Muscle of arm (tissue), 12 donors: ENCODE measurements around the gene FOXJ3. TPM values are rescaled to one million over a fixed set of nuclear protein-coding genes. Genes with fewer than 3 reads are reported as not detected.

Source experiments
- DNase-seq: peaks from one replicate; pipeline ENCODE4 v3.0.0-alpha.2; 2013
- polyA plus RNA-seq, 12 donors: library from polyadenylated mRNA; unstranded; fragments of 120-200 nt; gene quantifications; one replicate each; pipeline ENCODE4 v1.2.1, GENCODE V29; 2013; ENCODE audit not compliant: insufficient read length in 12 of 12

The FOXJ3 gene
- polyA plus RNA-seq, 12 donors: 33.6 to 69.1 (median 38.9) TPM; not detected in 1

GRCh38 chr1:42192106-42192505 is 142.9 kb downstream of the FOXJ3 start:
- DNase-seq: no peak

- no peak for DNase-seq
These were observed 143.7 kb downstream of the FOXJ3 start for GRCh38 chr1:42191319-42191718.

GRCh38 chr1:42189931-42190853 is 144.8 kb downstream of the FOXJ3 start:
- DNase-seq: no peak

GRCh38 chr1:42186152-42186551 is 148.9 kb downstream of the FOXJ3 start:
- DNase-seq: no peak

GRCh38 chr1:42184616-42185015 is 150.4 kb downstream of the FOXJ3 start:
- DNase-seq: no peak

- no peak for DNase-seq
These were observed 151.1 kb downstream of the FOXJ3 start for GRCh38 chr1:42183957-42184268.

- DNase-seq: no peak
These were observed 151.7 kb downstream of the FOXJ3 start for GRCh38 chr1:42183210-42183956.

- DNase-seq: no peak
These were observed 153.3 kb downstream of the FOXJ3 start for GRCh38 chr1:42181687-42182086.

GRCh38 chr1:42179900-42180329 is 155.1 kb downstream of the FOXJ3 start:
- DNase-seq: no peak

- DNase-seq: no peak
These were observed 155.8 kb downstream of the FOXJ3 start for GRCh38 chr1:42179275-42179674.

- no peak for DNase-seq
These were observed 156.8 kb downstream of the FOXJ3 start for GRCh38 chr1:42178249-42178648.

GRCh38 chr1:42177541-42177981 is 157.5 kb downstream of the FOXJ3 start:
- DNase-seq: no peak

GRCh38 chr1:42176902-42177519 is 158.0 kb downstream of the FOXJ3 start:
- no peak for DNase-seq

- DNase-seq: no peak
These were observed 159.6 kb downstream of the FOXJ3 start for GRCh38 chr1:42175314-42176054.

GRCh38 chr1:42173961-42174735 is 160.9 kb downstream of the FOXJ3 start:
- DNase-seq: no peak

- peak; percentile 56 for DNase-seq
These were observed 161.7 kb downstream of the FOXJ3 start for GRCh38 chr1:42173155-42173933.

GRCh38 chr1:42172381-42173133 is 162.5 kb downstream of the FOXJ3 start:
- no peak for DNase-seq

GRCh38 chr1:42171679-42172266 is 163.3 kb downstream of the FOXJ3 start:
- no peak for DNase-seq
